Vagina (tissue), 2 donors: ENCODE data around the gene C1orf174. TPM values are rescaled to one million over a fixed set of nuclear protein-coding genes. Genes with fewer than 3 reads are reported as not detected.

Source experiments
- DNase-seq, 2 donors: peaks; one replicate each; pipeline ENCODE4 v3.0.0-alpha.2; 2017; ENCODE audit errors: extremely low spot score in 2 of 2
- H3K27ac ChIP-seq: fragments of 200-600 bp; sonication (generic); one replicate; pipeline ENCODE4 v1.5.1; 2019
- H3K27me3 ChIP-seq: fragments of 200-600 bp; sonication (generic); one replicate; pipeline ENCODE4 v1.5.1; 2019
- H3K36me3 ChIP-seq, 2 donors: fragments of 200-600 bp; sonication (generic); one replicate each; pipeline ENCODE4 v1.5.1; 2017 to 2019
- H3K4me1 ChIP-seq: fragments of 200-600 bp; sonication (generic); one replicate; pipeline ENCODE4 v1.5.1; 2019
- H3K4me3 ChIP-seq, 2 donors: fragments of 200-600 bp; sonication (generic); 1 replicate in 1 of 2; 2 replicates in 1 of 2; pipeline ENCODE4 v1.5.1; 2016 to 2019
- H3K9me3 ChIP-seq: fragments of 200-600 bp; sonication (generic); one replicate; pipeline ENCODE4 v1.5.1; 2019
- CTCF ChIP-seq, 3 experiments: fragments of 450-650 bp in 2 of 3; fragments of 200-600 bp in 1 of 3; sonication (generic) in 1 of 3; IDR thresholded peaks; one replicate each; pipeline ENCODE4 v1.5.1; 2017 to 2019; ENCODE audit warnings: antibody characterized with exemption in 3 of 3, mild to moderate bottlenecking in 2 of 3, moderate library complexity in 2 of 3
- POLR2A ChIP-seq, 2 donors: fragments of 450-650 bp; IDR thresholded peaks; one replicate each; pipeline ENCODE4 v1.6.1; 2017; ENCODE audit warnings: antibody characterized with exemption in 2 of 2, mild to moderate bottlenecking in 2 of 2, moderate library complexity in 2 of 2
- POLR2AphosphoS5 ChIP-seq, 2 donors: sonication (generic); formaldehyde crosslinking; IDR thresholded peaks; one replicate each; pipeline ENCODE4 v1.9.0; 2017; ENCODE audit warnings: antibody characterized with exemption in 2 of 2, mild to moderate bottlenecking in 2 of 2, low read depth in 1 of 2; ENCODE audit not compliant: insufficient read depth in 1 of 2
- intact Hi-C: fragments of 100-400 bp; cut with DNase I; formaldehyde crosslinking; loops from one replicate; pipeline ENCODE4 v1.15.1; 2023
- total RNA-seq: library from RNA; depleted of rRNA; stranded (reverse); fragments of >200 nt; gene quantifications from one replicate; pipeline ENCODE4 v1.2.3, GENCODE V29; 2016

Gene C1orf174
- total RNA-seq, 1 donor from 2014 or later = 19.4 TPM

- no peaks in the 10 kb centered on the region for H3K27me3 ChIP-seq
- H3K9me3 ChIP-seq = no peaks in the 10 kb centered on the region
- peaks cover 0 to 45% of the 10 kb centered on the region in 2 donors for H3K36me3 ChIP-seq
- H3K4me3 ChIP-seq = no peak overlapping the region
- no peak for DNase-seq
- intact Hi-C loops = no loop called here
- H3K4me1 ChIP-seq = no peaks in the 10 kb centered on the region
- H3K27ac ChIP-seq = no peak overlapping the region
- TF ChIP-seq CTCF (IDR thresholded peaks at IDR 0.05) = no peak
- TF ChIP-seq POLR2A (IDR thresholded peaks at IDR 0.05) = no peak
- no peak for TF ChIP-seq POLR2AphosphoS5 (IDR thresholded peaks at IDR 0.05; ENCODE audit: insufficient read depth in 1 of 2, low read depth in 1 of 2)
These were observed 14.5 kb downstream of the C1orf174 start for GRCh38 chr1:3885611-3886010.

- intact Hi-C loops = no loop called here
- Histone ChIP-seq H3K36me3 (peaks cover 0 to 45% of the 10 kb centered on the region in 2 donors), H3K27ac (no peak overlapping the region), H3K4me1 (no peaks in the 10 kb centered on the region), H3K9me3 (no peaks in the 10 kb centered on the region), H3K27me3 (no peaks in the 10 kb centered on the region), H3K4me3 (no peak overlapping the region)
- no peak for DNase-seq
- no peak for TF ChIP-seq POLR2A (IDR thresholded peaks at IDR 0.05)
These were observed 15.1 kb downstream of the C1orf174 start for GRCh38 chr1:3884966-3885365.

GRCh38 chr1:3883194-3883925 lies 16.7 kb downstream of the C1orf174 start:
- H3K27ac ChIP-seq = no peak overlapping the region
- no peak overlapping the region for H3K4me3 ChIP-seq
- H3K4me1 ChIP-seq = no peaks in the 10 kb centered on the region
- no peak for DNase-seq
- peaks cover 3% of the 10 kb centered on the region for H3K9me3 ChIP-seq
- H3K27me3 ChIP-seq = no peaks in the 10 kb centered on the region
- peaks cover 0 to 45% of the 10 kb centered on the region in 2 donors for H3K36me3 ChIP-seq
- intact Hi-C loops = no loop called here
- TF ChIP-seq POLR2AphosphoS5 (IDR thresholded peaks at IDR 0.05; ENCODE audit: insufficient read depth in 1 of 2, low read depth in 1 of 2) (no peak), POLR2A (IDR thresholded peaks at IDR 0.05) (no peak), CTCF (IDR thresholded peaks at IDR 0.05) (no peak)

- no peaks in the 10 kb centered on the region for H3K27me3 ChIP-seq
- H3K4me3 ChIP-seq = no peak overlapping the region
- peaks cover 3% of the 10 kb centered on the region for H3K9me3 ChIP-seq
- DNase-seq = no peak
- TF ChIP-seq POLR2AphosphoS5 (IDR thresholded peaks at IDR 0.05; ENCODE audit: insufficient read depth in 1 of 2, low read depth in 1 of 2) = no peak
- H3K36me3 ChIP-seq = peaks cover 0 to 38% of the 10 kb centered on the region in 2 donors
- no peak overlapping the region for H3K27ac ChIP-seq
- intact Hi-C loops = no loop called here
- no peaks in the 10 kb centered on the region for H3K4me1 ChIP-seq
These were observed 18.9 kb downstream of the C1orf174 start for GRCh38 chr1:3881193-3881480.

- Histone ChIP-seq H3K4me3 (no peak overlapping the region), H3K27me3 (no peaks in the 10 kb centered on the region), H3K9me3 (peaks cover 3% of the 10 kb centered on the region), H3K4me1 (no peaks in the 10 kb centered on the region), H3K36me3 (peaks cover 0 to 43% of the 10 kb centered on the region in 2 donors), H3K27ac (no peak overlapping the region)
- intact Hi-C loops = no loop called here
- TF ChIP-seq POLR2A (IDR thresholded peaks at IDR 0.05) (no peak), CTCF (IDR thresholded peaks at IDR 0.05) (no peak), POLR2AphosphoS5 (IDR thresholded peaks at IDR 0.05; ENCODE audit: insufficient read depth in 1 of 2, low read depth in 1 of 2) (no peak)
- no peak for DNase-seq
These were observed 19.5 kb downstream of the C1orf174 start for GRCh38 chr1:3880429-3881192.
